GM19438 (cell line): ENCODE results near the gene NGFR.

Source experiments
- ATAC-seq: cut with Tn5 transposase; IDR thresholded peaks from one replicate; pipeline ENCODE4 v1.9.1; 2021; ENCODE audit warnings: low read depth; ENCODE audit not compliant: unreplicated experiment

Gene NGFR

DNA sequence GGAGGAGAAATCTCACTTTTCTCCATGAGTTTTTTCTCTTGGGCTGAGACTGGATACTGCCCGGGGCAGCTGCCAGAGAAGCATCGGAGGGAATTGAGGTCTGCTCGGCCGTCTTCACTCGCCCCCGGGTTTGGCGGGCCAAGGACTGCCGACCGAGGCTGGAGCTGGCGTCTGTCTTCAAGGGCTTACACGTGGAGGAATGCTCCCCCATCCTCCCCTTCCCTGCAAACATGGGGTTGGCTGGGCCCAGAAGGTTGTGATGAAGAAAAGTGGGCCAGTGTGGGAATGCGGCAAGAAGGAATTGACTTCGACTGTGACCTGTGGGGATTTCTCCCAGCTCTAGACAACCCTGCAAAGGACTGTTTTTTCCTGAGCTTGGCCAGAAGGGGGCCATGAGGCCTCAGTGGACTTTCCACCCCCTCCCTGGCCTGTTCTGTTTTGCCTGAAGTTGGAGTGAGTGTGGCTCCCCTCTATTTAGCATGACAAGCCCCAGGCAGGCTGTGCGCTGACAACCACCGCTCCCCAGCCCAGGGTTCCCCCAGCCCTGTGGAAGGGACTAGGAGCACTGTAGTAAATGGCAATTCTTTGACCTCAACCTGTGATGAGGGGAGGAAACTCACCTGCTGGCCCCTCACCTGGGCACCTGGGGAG is 19.1 kb downstream of the NGFR start:
- no peak for ATAC-seq

DNA sequence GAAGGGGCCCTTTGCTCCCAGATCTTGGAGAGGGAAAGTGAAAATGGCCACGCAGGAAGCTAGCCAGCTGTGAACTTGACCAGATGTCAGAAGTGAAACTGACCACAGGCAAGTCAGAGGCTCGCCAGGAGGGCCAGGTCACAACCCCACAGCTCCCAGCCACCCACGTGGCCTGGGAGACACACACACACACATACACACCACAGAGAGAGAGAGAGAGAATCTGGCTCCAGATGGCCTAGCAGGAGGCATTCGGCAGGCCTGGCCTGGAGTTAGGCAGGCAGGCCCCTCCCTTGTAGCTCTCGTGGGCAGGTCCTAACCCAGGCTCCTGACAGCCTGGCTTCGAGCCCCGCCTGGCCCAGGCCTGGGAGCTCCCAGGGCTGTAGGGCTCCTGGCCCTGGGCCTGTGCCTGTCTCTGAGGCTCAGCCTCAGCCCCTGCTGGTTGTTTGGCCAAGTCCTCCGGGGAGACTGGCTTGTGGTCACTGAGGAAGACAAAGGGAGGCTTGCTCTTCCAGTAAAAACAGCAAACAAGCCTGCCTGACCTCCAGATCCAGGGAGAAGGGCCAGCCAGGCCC is 20.2 kb downstream of the NGFR start:
- ATAC-seq = peak; percentile 95

DNA sequence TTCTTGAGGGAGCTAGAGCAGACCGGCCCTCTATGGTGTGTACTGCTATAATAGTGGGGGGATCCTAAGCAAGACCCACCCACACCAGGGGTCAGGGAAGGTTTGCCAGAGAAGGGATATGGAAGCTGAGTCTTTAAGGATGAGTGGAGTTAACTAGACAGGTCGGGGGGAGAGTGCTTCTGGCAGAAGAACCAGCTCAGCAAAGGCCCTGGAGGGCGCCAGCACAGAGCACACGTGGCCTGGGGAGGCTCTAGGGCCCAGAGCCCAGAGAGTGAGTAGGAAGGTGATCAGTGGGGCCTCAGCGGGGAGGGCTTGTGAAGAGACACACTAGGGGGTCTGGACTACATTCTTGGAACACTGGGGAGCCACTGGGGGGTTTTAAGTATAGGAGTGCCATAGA is 21.1 kb downstream of the NGFR start:
- no peak for ATAC-seq

DNA sequence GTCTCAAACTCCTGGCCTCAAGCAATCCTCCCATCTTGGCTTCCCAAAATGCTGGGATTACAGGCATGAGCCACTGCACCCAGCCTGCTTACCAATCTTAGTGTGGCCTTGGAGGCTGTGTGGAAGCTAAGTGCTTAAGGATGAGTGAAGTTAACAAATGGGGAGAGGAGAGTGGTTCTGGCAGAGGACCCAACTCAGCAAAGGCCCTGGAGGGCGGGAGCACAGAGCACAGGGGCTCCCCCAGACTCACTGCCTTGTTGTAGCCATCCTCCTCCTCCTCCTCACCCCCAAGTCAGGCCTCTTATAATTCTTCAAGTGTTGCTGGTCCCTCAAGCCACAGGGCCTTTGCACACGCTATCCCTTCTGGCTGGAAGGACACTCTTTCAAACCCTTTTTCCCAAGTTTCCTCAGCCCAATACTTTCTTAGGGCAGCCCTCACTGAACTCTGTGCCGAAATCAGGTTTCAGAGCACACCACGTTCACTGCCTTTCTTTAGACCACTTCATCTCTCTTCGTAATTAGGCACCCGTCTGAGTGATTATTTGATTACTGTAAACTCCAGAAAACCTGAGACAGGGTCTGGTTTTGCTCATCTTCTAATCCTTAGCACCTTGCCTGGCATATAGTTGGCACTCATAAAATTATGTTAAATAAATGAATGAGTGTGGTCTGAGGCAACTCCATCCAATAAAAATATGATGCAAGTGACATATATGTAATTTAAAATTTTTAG is 23.4 kb downstream of the NGFR start:
- ATAC-seq = no peak

DNA sequence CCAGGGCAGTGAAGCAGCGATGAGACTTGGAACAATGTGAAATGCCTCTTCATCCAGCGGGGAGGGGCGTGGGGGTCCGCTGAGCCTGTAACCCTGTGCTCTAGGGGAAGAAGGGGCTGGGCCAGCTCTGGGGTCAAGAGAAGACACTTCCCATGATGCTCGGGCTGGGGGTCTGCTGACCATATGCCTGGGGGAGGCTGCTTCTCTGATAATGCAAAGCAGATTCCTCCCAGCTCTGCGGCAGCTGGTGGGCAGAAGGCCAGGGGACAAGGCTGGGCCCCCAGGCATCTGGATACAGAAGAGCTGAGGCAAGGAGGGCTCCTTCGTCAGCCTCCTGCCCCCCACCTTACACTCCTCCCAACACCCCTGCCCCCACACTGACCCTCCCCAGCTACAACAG is 24.7 kb downstream of the NGFR start:
- no peak for ATAC-seq

DNA sequence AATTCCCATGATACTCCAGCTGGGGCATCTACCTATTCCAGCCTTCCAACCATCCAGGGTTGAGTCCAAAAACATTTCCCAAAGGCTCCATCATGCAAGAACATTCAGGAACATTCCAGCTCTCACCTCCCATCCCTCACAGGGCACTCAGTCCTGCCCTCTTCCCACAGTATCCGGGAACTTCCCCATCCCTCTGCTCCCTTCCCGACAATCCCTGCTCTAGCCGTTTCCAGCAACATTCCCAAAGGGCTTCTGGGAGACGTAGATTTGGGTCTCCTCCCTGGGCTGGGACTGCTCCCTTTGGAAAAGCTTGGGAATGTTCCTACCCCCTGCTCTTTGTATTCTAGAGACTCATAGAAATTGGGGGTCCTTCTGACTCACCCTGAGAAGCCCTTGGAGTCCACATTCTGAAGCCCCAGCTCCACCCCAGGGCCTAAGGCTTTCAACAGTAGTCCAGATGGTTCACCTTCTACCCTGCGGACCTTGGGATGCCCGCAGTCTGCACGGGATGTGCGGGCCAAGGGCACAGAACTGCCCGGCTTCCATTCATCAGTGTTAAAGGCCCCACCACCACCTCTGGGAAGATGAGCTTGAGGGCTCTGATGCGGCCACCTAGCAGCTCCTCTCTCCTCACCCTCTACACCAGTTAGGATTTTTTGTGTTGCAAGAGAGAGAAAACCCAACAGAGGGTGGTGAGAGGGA is 25.4 kb downstream of the NGFR start:
- ATAC-seq = no peak

DNA sequence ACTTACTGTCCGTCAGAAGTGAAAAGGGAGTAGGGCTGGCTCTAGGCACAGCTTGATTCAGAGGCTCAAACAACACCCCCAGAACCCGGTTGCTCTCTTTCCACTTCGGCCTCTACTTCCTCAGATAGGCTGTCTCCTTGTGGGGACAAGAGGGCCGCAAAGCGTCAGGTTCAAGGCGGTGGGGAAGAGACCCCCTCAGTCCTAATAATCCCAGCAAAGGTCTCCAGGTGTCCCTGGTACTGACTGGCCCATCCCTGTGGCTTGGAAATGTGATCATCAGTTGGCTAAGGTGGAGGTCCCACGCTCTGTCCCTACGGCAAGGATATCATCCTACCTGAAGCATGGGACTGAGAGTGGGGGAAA is 26.0 kb downstream of the NGFR start:
- no peak for ATAC-seq

DNA sequence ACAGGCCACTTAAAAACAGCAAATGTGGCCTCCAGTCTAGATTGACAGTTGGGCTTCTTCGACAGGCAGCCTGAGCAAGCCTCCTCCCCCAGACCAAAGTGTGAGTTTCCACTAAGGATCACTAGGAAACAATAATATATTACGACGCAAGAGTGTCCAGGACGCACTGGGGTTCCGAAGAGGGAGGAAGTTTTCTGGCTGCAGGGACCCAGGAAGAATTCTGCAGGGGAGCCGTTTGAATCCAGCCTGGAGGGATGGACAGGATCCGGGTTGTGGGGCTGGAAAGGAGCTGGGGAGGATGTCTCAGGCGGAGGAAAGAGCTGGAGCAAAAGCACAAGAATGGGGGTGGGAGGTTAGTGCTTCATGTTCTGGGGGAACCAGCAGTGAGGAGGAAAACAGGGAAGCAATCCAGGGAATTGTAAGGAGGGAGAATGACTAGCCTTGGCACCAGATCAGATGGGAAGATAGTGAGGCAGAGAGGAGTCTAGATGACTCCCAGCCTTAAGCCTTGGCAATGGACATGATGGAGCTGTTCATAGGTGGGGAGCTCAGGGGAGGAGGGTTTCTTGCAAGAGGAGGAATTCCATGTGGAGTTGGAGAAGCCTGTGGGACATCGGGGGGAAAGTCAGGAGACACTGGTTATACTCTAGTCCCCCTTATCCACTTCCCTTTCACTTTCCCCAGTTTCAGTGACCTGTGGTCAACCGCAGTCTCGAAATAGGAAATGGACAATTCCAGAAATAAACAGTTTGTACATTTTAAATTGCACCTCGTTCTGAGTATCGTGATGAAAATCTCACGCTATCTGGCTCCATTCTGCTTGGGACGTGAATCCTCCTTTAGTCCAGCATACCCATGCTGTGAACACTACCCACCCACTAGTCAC is 26.6 kb downstream of the NGFR start:
- no peak for ATAC-seq

DNA sequence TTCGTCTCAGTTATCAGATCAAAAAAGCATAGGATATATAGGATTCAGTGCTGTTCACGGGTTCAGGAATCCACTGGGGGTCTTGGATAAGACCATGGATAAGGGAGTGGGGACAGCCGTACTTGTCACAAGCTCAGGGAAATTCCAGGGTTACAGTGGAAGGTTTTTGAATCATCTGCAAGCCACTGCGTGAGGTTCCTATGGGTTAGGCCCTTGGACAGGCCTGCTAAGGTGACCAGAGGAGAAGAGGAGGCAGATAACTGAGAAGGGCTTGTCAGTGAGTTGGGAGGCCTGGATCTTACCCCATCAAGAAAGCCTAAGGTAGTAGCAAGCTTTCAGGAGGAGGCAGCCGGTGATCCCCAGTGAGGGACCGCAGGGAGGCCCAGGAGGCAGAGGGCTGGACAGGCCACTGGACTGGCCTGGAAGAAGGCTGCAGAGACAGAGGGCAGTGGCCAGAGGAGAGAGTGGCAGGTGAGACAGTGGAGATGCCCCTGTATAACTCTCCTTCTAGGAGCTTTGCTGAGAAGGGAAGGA is 27.3 kb downstream of the NGFR start:
- ATAC-seq = no peak

DNA sequence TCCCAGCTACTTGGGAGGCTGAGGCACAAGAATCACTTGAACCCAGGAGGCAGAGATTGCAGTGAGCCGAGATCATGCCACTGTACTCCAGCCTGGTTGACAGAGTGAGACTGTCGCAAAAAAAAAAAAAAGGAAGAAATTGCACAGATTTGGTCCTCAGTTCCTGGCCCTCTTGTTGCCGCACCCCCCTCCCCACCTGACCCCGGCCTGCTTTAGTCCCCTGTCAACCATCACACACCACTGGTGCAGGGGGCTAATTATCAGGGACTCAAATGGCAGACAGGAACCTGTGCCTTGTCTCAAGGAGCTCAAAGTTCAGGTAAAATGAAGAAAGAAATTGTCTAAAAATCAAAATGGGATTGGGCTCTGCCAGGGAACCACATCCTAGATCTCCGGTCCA is 28.1 kb downstream of the NGFR start:
- ATAC-seq = no peak

DNA sequence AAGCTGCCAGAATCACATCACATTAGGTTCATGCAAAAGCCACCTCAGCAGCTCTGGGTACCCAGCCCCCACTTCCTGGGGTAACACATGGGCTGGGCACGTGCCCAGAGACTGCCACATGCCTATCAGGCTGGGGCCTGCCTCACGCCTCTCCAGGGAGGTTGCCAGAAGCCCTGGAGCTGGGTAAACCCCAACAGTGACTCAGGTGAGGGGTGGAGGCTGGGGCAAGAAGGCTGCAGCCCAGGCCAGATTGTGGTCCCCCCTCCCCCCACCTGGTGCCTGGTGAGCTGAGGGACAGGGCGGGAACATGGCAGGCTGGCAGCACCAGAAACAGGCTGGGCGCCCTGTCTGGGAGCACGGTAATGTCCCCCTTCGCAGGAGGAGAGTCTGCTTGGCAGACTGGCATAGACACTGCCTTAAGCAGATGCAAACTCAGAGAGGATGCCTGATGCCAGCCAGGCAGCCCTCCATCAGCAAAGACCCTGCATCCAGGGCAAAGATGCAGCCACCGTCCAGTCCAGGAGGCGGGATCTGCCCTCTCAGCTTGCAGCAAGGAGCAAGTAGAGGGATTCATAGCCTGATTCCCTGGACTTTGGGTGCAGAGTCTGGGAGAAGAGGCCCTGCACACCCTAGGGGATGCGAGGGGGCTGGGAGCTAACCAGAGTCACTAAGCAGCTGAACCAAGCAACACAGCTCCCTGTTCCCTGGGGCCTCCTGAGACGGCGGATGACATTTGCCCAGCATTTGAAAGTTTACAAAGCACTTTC is 28.8 kb downstream of the NGFR start:
- ATAC-seq = no peak

DNA sequence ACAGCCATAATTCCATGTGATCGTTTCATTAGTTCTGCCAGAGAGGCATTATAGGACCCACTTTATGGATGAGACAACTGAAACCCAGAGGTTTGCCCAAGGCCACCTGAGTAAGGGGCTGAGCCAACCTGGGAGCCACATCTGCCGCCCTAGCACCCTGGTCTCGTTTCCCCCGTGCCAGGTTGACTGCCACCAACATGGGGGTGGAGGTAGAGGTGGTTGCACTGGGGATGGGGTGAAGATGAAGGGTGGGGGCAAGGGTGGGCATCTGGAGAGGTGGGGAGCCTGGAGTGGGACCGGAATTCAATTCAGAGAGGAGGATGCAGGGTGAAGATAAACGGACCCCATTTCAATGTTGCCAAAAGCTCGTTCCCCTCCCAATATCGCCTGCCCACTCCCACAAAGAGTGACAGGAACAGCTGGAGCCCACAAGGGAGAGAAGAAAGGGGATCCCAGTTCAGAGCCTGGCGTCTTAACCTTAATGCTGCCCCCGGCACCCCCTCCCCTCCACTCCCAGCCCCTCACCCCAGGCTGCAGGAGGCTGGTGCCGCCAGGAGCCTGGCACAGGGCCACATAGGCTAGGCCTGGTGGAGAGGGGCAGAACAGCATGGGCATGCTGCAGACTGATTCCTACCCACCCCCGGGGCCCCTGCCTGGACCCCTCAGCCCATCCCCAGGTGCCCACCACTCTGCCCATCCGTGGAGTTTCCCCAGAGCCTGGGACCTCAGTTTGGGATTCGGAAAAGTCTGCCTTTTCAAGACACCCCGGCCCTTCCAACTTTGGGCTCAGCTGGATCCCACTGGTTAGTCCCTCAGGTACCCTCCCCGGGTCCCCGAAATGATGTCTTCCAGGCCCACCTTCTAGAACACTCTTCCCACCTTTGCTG is 29.6 kb downstream of the NGFR start:
- no peak for ATAC-seq

DNA sequence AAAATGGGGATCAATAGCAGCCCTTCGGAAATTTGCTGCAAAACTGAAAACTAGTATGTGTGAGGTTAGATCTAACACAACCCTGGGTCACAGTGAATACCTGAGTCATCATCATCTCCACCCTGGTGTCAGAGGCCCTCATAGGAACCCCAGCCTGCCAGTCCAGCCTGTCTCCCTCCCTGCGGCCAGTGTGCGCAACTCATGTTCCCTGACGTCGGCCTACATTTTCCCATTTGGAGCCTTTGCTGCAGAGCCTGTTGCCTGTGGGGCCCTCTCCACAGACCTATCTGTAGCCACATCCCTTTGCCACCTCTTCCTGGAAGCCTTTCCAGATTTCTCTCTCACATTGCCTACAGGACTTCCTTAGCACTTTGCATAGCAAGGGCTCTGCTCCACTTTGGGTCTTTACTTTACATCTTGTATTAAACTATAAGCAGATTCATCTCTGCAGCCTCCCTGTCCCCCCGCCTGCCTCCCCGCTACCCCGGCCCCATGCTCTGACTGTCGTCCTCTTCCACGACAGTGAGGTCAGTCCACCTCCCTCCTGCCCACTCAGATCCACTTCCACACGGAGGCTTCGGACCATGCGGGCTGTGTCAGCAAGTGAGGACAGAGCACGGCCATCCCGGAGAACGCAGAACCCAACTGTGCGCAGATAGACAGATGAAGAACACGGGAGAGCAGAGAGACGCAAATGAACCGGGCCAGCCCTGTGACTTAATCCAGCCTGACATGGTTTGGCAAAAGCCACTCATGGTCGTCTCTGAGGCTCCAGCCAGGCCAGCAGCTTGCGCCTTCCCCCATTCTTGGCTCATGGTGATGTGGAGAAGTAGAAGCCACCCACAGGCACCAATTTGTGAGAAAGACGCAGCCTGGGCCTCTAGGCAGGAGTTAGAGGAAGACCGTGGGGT is 31.0 kb downstream of the NGFR start:
- no peak for ATAC-seq

DNA sequence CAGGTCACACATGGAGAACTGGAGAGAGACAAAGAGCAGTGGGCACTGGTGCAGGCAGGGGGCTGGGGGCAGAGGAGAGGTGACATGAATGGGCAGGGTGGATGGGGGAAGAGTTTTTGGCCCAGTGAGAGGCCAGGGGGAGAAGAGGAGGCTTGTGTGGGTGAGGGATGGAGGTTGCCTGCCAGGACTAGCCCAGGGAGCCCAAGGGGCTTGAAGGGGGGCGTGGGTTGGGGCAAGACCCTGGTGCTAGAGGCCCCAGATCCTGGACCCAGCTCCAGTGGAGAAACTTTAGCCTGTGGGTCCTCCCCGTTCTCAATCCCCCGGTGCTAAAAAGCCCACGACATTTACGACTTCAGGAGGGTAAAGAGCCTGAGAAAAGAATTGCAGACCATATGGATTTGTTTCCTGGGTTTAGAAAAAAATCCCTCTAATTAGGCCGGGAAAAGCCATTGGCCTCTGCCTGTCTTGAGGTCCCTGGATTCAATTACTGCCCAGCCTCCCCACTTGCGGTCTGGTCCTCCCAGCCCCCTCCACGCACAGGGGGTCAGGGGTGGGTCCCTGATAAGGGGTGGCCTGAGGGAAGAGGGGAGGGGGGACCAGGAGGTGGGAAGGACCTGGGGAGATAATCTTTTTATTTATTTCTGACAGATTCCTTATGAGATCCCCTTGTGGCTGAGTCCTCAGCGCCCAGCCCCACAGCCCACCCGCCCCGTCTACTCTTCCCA is 33.0 kb downstream of the NGFR start:
- no peak for ATAC-seq

DNA sequence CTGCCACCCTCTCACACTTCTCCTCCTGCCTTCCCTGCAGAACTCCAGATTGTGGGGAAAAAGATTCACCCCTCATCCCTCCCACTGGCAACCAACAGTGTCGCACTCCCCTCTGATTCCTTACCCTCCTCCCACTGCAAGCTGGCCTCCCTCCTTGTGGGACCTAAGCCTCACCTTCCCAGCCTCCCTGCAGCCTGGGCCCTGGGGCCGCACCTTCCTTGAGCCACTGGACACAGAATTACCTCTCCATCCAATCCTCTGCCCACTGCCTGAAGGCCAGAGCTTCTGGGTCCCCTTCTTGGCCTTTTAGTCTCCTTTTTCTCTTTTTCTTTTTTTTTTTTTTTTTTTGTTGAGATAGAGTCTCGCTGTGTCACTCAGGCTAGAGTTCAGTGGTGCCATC is 33.9 kb downstream of the NGFR start:
- no peak for ATAC-seq

DNA sequence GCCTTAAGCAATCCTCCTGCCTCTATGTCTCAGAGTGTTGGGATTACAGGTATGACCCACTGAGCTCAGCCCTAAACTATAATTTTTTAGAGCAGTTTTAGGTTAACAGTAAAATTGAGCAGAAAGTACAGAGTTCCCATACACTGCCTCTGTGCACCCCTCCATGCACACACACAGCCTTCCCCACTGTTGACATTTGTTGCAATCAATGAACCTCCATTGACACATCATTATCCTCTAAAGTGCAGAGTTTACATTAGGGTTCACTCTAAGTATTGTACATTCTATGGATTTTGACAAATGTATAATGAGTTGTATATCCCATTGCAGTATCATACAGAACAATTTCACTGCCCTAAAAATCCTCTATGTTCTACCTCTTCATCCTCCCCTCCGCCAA is 35.0 kb downstream of the NGFR start:
- no peak for ATAC-seq

DNA sequence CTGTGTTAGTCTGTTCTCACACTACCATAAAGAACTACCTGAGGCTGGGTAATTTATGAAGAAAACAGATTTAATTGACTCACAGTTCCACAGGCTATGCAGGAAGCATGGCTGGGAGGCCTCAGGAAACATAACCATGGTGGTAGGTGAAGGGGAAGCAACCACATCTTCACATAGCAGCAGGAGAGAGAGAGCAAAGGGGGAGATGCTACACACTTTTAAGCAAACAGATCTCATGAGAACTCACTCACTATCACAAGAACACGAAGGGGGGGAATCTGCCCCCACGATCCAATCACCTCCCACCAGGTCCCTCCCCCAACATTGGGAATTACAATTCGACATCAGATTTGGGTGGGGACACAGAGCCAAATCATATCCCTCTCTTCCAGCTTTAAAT is 48.8 kb downstream of the NGFR start:
- ATAC-seq = no peak
